Fibroblast of pulmonary artery (primary cell): ENCODE data around the gene METTL16.

ENCODE experiments used
- DNase-seq: peaks from one replicate; pipeline ENCODE4 v3.0.0-alpha.2; 2010; ENCODE audit warnings: low read depth
- H3K4me3 ChIP-seq: replicated peaks from 2 replicates; pipeline ENCODE4 v1.5.1; 2011; ENCODE audit warnings: low read depth, mild to moderate bottlenecking, control low read depth, low read length, moderate library complexity
- TF ChIP-seq, protein P1 (sequence below): IDR thresholded peaks from 2 replicates; pipeline ENCODE4 v1.5.1; 2011; ENCODE audit warnings: mild to moderate bottlenecking, control low read depth, low read length, inconsistent platforms; ENCODE audit errors: missing control alignments

METTL16 gene

GRCh38 chr17:2375406-2375805, 136.3 kb downstream of the METTL16 start:
- no peak overlapping the region for H3K4me3 ChIP-seq
- TF ChIP-seq, protein P1, sequence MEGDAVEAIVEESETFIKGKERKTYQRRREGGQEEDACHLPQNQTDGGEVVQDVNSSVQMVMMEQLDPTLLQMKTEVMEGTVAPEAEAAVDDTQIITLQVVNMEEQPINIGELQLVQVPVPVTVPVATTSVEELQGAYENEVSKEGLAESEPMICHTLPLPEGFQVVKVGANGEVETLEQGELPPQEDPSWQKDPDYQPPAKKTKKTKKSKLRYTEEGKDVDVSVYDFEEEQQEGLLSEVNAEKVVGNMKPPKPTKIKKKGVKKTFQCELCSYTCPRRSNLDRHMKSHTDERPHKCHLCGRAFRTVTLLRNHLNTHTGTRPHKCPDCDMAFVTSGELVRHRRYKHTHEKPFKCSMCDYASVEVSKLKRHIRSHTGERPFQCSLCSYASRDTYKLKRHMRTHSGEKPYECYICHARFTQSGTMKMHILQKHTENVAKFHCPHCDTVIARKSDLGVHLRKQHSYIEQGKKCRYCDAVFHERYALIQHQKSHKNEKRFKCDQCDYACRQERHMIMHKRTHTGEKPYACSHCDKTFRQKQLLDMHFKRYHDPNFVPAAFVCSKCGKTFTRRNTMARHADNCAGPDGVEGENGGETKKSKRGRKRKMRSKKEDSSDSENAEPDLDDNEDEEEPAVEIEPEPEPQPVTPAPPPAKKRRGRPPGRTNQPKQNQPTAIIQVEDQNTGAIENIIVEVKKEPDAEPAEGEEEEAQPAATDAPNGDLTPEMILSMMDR: no peak
- DNase-seq: no peak

DNA sequence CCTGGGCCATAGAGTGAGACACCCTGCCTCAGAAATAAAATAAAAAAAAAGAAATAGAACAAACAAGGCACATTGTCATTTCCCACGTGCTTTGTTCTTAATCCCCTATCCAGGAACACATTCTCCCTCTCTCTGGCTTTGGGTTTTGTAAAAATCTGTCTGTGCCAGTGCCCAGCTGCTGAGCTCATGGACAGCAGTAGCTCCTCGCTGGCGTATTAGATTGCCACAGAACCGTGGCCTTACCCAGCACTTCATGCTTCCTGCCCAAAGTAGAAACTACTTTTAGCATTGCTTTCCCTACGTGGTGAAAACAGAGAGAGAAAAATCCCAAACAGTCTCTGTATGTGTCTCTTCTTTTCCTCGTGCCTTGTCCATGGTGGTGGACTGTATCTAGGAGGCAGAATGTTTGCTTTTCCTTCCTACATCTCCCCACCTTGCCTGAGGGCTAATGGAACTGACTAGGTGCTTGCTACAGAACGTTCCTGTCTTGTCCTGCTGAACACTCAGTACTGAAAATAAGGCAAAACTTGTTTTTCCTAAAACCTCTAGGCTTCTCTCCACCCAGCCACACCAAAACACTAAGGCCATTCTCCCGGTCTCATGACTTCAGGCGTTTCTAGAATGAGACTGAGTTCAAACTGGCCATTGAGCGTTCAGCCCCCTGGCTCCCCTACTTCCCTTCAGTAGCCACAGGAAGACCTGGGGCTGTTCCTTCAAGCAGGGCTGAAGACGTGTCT, 137.0 kb downstream of the METTL16 start:
- no peak overlapping the region for H3K4me3 ChIP-seq
- no peak for DNase-seq
- TF ChIP-seq, protein P1: no peak

DNA sequence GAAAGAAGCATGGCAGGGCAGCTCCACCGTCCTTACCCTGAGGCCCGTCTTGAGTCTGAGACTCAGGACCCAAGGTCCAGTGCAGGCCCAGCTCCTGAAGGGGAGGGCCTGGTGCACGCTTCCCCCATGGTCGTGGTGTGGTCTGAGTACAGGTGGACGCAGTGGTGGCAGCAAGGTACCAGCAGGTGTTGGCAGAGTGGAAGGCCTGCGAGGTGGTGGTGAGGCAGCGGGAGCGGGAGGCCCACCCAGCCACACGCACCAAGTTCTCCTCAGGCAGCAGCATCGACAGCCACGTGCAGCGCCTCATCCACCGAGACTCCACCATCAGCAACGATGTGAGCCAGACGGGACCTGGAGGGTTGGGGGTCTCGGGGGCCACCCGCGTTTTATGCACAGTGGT, 138.5 kb downstream of the METTL16 start:
- DNase-seq: no peak

DNA sequence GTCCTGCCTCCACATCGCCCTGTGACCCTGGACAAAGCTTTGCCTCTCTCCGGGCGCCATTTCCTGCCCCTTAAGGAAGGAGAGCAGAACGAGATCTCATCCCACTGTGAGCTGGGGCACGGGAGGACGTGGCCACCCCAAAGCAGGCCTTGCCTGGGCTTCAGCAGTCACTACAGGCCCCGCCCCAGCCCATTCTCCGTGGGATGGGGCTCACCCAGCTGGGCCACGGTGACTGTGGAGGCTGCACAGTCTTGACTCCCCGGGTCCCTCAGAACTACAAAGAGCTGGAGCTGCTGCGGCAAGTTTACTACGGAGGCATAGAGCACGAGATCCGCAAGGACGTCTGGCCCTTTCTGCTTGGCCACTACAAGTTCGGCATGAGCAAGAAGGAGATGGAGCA, 139.0 kb downstream of the METTL16 start:
- H3K4me3 ChIP-seq: no peak overlapping the region
- TF ChIP-seq, protein P1: no peak
- no peak for DNase-seq

More for the DNA sequence above, 138.5 kb downstream of the METTL16 start:
- TF ChIP-seq, protein P1: no peak
- H3K4me3 ChIP-seq: no peak overlapping the region

DNA sequence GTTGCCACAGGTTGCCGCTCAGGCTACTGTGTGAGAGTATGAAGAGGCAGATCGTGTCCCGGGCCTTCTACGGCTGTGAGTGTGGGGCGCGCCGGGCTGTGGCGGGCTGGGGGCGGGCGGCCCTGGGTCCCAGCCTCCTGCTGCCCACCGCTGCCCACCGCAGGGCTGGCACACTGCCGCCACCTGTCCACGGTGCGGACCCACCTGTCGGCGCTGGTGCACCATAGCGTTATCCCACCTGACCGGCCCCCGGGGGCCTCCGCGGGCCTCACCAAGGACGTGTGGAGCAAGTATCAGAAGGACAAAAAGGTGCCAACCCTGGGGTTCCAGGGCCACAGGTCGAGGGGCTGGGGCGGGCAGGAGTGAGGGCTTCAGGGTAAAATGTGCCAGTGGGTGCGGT, 139.5 kb downstream of the METTL16 start:
- H3K4me3 ChIP-seq: no peak overlapping the region
- no peak for DNase-seq
- TF ChIP-seq, protein P1: no peak

DNA sequence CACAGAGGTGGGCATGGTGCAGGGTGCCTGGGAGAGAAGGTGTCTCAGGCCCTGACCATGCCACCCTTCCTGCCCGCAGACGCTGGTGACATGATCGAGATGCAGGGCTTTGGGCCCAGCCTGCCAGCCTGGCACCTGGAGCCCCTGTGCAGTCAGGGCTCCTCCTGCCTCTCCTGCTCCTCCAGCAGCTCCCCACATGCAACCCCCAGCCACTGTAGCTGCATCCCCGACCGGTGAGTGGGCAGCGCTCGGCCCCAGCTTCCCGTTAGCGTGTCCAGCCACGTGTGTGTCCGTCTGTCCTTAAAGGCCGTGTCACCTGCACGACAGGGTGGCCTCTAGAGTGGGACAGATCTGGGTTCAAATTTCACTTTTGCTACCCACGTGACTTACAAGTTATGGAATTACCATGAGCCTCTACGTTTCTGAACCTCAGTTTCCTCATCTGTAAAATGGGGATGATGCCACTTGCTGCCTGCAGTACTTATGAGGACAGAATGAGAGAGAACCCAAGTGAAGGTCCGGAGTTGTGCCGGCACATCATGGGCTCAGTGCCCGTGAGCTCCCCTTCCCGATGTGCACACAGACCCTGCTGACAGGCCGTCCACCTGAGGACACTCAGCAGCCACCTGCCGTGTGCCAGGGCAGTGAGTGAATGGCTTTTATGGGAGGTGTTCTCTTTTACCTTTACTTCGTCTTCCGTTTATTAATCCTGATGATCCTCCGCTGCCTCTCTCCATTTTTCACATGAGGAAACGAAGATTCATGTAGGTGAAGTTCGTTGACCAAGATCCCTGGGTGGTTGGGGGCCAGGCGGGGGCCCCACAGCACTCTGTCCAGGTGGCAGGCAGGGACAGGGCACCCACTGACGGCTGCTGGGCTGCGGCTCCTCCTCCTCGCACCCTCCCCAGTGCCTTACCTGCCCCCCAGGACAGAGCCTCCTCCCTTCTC, 140.2 kb downstream of the METTL16 start:
- no peak overlapping the region for H3K4me3 ChIP-seq
- no peak for DNase-seq
- TF ChIP-seq, protein P1: no peak
